ENCODE data around the gene TBCE.

TBCE gene

DNA sequence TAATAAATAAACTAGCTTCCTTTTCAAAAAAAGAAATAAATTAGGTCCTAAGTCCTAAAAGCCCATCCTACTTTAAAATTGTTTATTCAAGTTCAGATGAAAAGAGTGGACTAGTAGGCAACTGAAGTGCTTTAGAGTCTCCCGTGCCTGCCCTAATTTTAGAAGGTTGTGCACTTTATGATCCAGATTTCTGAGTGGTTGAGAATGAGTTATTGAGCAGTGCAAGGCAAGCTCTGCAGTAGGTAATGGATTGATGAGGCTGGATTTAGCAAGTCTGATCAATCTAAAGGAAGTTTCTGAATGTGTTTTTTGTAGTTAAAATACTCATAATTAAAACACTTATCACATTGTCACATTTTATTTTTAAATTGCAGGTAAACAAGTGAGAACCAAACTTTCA is 25.9 kb upstream of the TBCE start:
- TF ChIP-seq, protein P1, sequence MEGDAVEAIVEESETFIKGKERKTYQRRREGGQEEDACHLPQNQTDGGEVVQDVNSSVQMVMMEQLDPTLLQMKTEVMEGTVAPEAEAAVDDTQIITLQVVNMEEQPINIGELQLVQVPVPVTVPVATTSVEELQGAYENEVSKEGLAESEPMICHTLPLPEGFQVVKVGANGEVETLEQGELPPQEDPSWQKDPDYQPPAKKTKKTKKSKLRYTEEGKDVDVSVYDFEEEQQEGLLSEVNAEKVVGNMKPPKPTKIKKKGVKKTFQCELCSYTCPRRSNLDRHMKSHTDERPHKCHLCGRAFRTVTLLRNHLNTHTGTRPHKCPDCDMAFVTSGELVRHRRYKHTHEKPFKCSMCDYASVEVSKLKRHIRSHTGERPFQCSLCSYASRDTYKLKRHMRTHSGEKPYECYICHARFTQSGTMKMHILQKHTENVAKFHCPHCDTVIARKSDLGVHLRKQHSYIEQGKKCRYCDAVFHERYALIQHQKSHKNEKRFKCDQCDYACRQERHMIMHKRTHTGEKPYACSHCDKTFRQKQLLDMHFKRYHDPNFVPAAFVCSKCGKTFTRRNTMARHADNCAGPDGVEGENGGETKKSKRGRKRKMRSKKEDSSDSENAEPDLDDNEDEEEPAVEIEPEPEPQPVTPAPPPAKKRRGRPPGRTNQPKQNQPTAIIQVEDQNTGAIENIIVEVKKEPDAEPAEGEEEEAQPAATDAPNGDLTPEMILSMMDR (IDR thresholded peaks at IDR 0.05): no peak

DNA sequence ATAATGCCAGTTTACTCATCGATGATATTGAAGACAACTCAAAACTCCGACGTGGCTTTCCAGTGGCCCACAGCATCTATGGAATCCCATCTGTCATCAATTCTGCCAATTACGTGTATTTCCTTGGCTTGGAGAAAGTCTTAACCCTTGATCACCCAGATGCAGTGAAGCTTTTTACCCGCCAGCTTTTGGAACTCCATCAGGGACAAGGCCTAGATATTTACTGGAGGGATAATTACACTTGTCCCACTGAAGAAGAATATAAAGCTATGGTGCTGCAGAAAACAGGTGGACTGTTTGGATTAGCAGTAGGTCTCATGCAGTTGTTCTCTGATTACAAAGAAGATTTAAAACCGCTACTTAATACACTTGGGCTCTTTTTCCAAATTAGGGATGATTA is 25.2 kb upstream of the TBCE start:
- TF ChIP-seq, protein P1 (IDR thresholded peaks at IDR 0.05): no peak

DNA sequence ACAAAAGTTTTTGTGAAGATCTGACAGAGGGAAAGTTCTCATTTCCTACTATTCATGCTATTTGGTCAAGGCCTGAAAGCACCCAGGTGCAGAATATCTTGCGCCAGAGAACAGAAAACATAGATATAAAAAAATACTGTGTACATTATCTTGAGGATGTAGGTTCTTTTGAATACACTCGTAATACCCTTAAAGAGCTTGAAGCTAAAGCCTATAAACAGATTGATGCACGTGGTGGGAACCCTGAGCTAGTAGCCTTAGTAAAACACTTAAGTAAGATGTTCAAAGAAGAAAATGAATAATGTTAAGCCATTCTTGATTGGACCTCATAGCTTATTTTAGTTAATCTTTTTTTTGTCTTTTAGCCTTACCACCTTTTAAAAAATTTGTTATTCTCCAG is 24.8 kb upstream of the TBCE start:
- TF ChIP-seq, protein P1 (IDR thresholded peaks at IDR 0.05): no peak

GRCh38 chr1:235343726-235344125 is 23.5 kb upstream of the TBCE start:
- TF ChIP-seq, protein P1 (IDR thresholded peaks at IDR 0.05): no peak

- TF ChIP-seq, protein P1 (IDR thresholded peaks at IDR 0.05): no peak
These were observed 15.8 kb upstream of the TBCE start for GRCh38 chr1:235351441-235351840.

DNA sequence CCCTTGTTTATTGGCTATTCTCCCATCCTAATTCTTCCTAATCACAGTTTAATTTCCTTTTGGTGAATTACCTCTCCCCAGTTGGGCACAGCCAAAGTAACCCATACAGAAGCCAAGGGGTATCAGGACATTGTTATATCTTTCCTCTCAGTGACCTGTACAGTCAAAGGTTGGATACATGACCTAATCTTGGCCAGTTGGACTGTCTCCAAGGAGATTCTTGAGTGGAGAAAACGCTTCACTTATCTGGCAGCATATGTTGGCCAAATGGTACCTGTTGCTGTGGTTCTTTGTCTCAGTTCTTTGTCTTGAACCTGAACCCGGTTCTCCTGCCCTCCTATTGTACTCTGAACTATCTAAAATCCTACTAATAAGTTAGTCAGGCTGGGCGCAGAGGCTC is 15.3 kb upstream of the TBCE start:
- TF ChIP-seq, protein P1 (IDR thresholded peaks at IDR 0.05): no peak

DNA sequence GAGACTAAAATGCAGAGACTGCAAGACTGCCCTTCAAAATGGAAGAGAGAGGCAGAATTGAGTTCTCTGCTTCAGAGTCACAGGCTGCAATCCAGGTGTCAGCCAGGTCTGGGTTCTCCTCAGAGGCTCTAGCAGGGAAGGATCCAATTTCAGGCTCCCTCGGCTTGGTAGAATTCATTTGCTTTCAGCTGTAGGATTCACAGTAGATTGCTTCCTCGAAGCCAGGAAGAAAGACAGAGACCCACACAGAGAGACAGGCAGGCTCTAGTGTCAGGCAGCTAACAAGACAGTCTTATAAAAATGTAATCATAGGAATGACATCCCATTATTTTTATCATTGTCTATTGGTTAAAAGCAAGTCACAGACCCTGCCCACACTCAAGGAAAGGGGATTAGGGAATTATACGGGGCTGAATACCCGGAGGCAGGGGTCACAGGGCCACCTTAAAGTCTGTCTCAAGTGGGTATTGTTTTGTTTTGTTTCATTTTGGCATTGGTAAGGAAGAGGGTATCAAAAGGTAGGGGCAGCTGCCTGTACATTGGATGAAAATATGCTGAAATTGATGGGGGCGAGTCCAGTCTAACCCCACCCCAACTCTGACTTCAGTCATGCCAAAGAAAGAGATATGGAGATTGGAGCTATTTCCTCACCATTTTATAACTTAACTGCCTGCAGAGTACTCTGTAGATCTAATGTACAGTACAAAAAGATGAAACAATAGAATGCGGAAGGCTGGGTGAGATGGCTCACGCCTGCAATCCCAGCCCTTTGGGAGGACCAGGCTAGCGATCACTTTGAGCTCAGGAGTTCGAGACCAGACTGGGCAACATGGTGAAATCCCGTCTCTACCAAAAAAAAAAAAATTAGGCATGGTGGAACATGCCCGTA is 9.5 kb upstream of the TBCE start:
- TF ChIP-seq, protein P1 (IDR thresholded peaks at IDR 0.05): no peak
